Trophoblast cell (in vitro differentiated cells and primary cell): Measurements from ENCODE around the gene XRCC4.
"Not testable (repeated sequence)": the region's sequence is repeated elsewhere in the genome, so short reads cannot be mapped to it uniquely, and the experiment has no call there.

ENCODE experiments used
- DNase-seq, 2 donors: peaks; one replicate each; pipeline ENCODE4 v3.0.0-alpha.2; 2016
- H2AFZ ChIP-seq: 2 replicates; pipeline ENCODE4 v1.6.1; 2013; ENCODE audit warnings: low read length, moderate library complexity, mild to moderate bottlenecking; ENCODE audit not compliant: insufficient read depth, poor library complexity
- H2AK5ac ChIP-seq: 2 replicates; pipeline ENCODE4 v1.6.1; 2013; ENCODE audit warnings: mild to moderate bottlenecking, low read length
- H2BK120ac ChIP-seq: 2 replicates; pipeline ENCODE4 v1.6.1; 2013; ENCODE audit warnings: low read length, mild to moderate bottlenecking, moderate library complexity; ENCODE audit not compliant: insufficient read depth, poor library complexity
- H2BK12ac ChIP-seq: 2 replicates; pipeline ENCODE4 v1.6.1; 2013; ENCODE audit warnings: mild to moderate bottlenecking, low read length, moderate library complexity
- H2BK5ac ChIP-seq: 2 replicates; pipeline ENCODE4 v1.6.1; 2013; ENCODE audit warnings: low read length, low read depth, moderate library complexity, mild to moderate bottlenecking; ENCODE audit not compliant: poor library complexity
- H3K14ac ChIP-seq: 2 replicates; pipeline ENCODE4 v1.6.1; 2013; ENCODE audit warnings: mild to moderate bottlenecking, low read length
- H3K18ac ChIP-seq: 2 replicates; pipeline ENCODE4 v1.6.1; 2013; ENCODE audit warnings: mild to moderate bottlenecking, low read length
- H3K23ac ChIP-seq: 2 replicates; pipeline ENCODE4 v1.6.1; 2013; ENCODE audit warnings: low read length
- H3K27ac ChIP-seq: 2 replicates; pipeline ENCODE4 v1.5.1; 2013; ENCODE audit warnings: low read depth, mild to moderate bottlenecking, inconsistent platforms, low read length, moderate library complexity
- H3K27me3 ChIP-seq: 2 replicates; pipeline ENCODE4 v1.6.1; 2013; ENCODE audit warnings: inconsistent platforms, mild to moderate bottlenecking, low read length, moderate library complexity; ENCODE audit not compliant: insufficient read depth
- H3K36me3 ChIP-seq, 2 experiments: 1 replicate in 1 of 2; 2 replicates in 1 of 2; pipeline ENCODE4 v1.6.1; 2013; ENCODE audit warnings: low read length in 2 of 2, mild to moderate bottlenecking in 2 of 2, moderate library complexity in 1 of 2; ENCODE audit not compliant: insufficient read depth in 2 of 2, control insufficient read depth in 1 of 2
- H3K4ac ChIP-seq: 2 replicates; pipeline ENCODE4 v1.6.1; 2013; ENCODE audit warnings: low read depth, mild to moderate bottlenecking, low read length, moderate library complexity
- H3K4me1 ChIP-seq, 2 experiments: 1 replicate in 1 of 2; 2 replicates in 1 of 2; pipeline ENCODE4 v1.6.1; 2013; ENCODE audit warnings: low read length in 2 of 2, mild to moderate bottlenecking in 2 of 2, moderate library complexity in 1 of 2; ENCODE audit not compliant: insufficient read depth in 2 of 2, control insufficient read depth in 1 of 2
- H3K4me2 ChIP-seq: 2 replicates; pipeline ENCODE4 v1.6.1; 2013; ENCODE audit warnings: inconsistent platforms, mild to moderate bottlenecking, low read length, moderate library complexity
- H3K4me3 ChIP-seq: 2 replicates; pipeline ENCODE4 v1.5.1; 2013; ENCODE audit warnings: mild to moderate bottlenecking, low read depth, low read length, inconsistent platforms
- H3K79me1 ChIP-seq: one replicate; pipeline ENCODE4 v1.6.1; 2013; ENCODE audit warnings: low read length
- H3K79me2 ChIP-seq: 2 replicates; pipeline ENCODE4 v1.6.1; 2013; ENCODE audit warnings: low read length, mild to moderate bottlenecking; ENCODE audit not compliant: control insufficient read depth, insufficient read depth, poor library complexity
- H3K9ac ChIP-seq: 2 replicates; pipeline ENCODE4 v1.6.1; 2013; ENCODE audit warnings: mild to moderate bottlenecking, low read length
- H3K9me3 ChIP-seq: 2 replicates; pipeline ENCODE4 v1.6.1; 2013; ENCODE audit warnings: low read depth, mild to moderate bottlenecking, control low read depth, inconsistent platforms, low read length; ENCODE audit not compliant: insufficient read depth
- H4K12ac ChIP-seq: 2 replicates; pipeline ENCODE4 v1.6.1; 2013; ENCODE audit warnings: low read depth, mild to moderate bottlenecking, low read length, moderate library complexity
- H4K8ac ChIP-seq: 2 replicates; pipeline ENCODE4 v1.6.1; 2013; ENCODE audit warnings: low read depth, mild to moderate bottlenecking, low read length, moderate library complexity
- H4K91ac ChIP-seq: one replicate; pipeline ENCODE4 v1.6.1; 2013; ENCODE audit warnings: low read depth, mild to moderate bottlenecking, low read length, moderate library complexity
- WGBS: extraction: QIAGEN DNeasy Blood & Tissue Kit; methylation state at CpG from one replicate; pipeline ENCODE4 v1.1.7; 2013; ENCODE audit warnings: missing lambda C conversion rate; ENCODE audit not compliant: insufficient read length, insufficient coverage; ENCODE audit errors: extremely low coverage; 5-methylcytosine and 5-hydroxymethylcytosine counted together

The XRCC4 gene

DNA sequence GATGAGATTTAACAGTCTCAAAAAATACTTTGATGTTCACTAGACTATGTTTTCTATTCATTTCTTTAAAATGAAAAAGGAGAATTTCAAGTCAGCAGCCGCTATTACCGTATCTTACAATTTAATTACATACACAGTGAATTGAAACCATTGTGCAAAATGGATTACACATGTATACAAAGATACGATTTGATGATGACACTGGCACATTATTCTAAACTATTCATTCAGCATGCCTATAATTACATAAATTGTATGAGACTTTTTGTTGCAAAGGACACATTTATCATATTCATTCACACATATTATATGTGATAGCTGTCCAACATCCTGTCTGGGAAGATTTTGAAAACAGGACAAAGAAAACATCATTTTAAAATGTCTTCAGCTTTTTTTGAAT is 275.9 kb downstream of the XRCC4 start:
- DNase-seq: no peak
- Histone ChIP-seq H3K79me2 (no peaks in the 10 kb centered on the region), H2AFZ (no peak overlapping the region), H3K4ac (no peak overlapping the region), H3K79me1 (no peaks in the 10 kb centered on the region), H2BK12ac (no peak overlapping the region), H3K27me3 (no peaks in the 10 kb centered on the region), H2BK5ac (no peak overlapping the region), H3K9me3 (peaks cover 2% of the 10 kb centered on the region), H3K18ac (no peak overlapping the region), H3K27ac (no peak overlapping the region), H2BK120ac (no peak overlapping the region), H2AK5ac (no peak overlapping the region), H3K4me1 (no peaks in the 10 kb centered on the region), H4K91ac (no peak overlapping the region), H3K4me2 (no peak overlapping the region), H4K12ac (no peak overlapping the region), H3K23ac (no peak overlapping the region), H3K4me3 (no peak overlapping the region), H4K8ac (no peak overlapping the region), H3K9ac (no peak overlapping the region), H3K14ac (no peak overlapping the region), H3K36me3 (no peaks in the 10 kb centered on the region)
- WGBS: no CpG with 5 or more reads among the region's 3 CpGs

DNA sequence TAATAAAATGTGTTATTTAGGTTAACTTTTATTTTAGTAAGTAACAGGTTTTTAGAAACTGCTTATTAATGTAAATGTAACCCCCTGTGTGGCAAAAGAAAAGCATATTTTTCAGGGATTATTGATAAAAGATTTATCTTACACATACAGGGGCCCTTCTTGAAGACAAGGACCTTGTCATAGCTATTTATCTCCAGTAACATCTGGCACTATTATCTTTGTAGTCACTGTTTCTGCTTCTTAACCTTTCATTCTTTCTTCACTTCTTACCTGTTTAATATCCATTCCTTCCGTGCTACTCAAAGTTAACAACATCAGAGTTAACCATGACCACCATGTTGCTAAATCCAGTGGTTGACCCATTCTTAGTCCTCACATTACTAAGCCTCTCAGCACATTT is 276.4 kb downstream of the XRCC4 start:
- no peaks in the 10 kb centered on the region for H3K27me3 ChIP-seq
- H3K79me2 ChIP-seq: no peaks in the 10 kb centered on the region
- H3K4me2 ChIP-seq: no peak overlapping the region
- H4K91ac ChIP-seq: no peak overlapping the region
- no CpG with 5 or more reads among the region's 1 CpG for WGBS
- no peak overlapping the region for H2BK120ac ChIP-seq
- no peak overlapping the region for H2BK12ac ChIP-seq
- H4K12ac ChIP-seq: no peak overlapping the region
- no peak overlapping the region for H3K4ac ChIP-seq
- no peak overlapping the region for H3K18ac ChIP-seq
- DNase-seq: no peak
- no peak overlapping the region for H3K4me3 ChIP-seq
- no peak overlapping the region for H2AFZ ChIP-seq
- H3K9ac ChIP-seq: no peak overlapping the region
- H2BK5ac ChIP-seq: no peak overlapping the region
- no peaks in the 10 kb centered on the region for H3K36me3 ChIP-seq
- H3K79me1 ChIP-seq: no peaks in the 10 kb centered on the region
- no peaks in the 10 kb centered on the region for H3K4me1 ChIP-seq
- H3K27ac ChIP-seq: no peak overlapping the region
- H3K9me3 ChIP-seq: no peaks in the 10 kb centered on the region
- no peak overlapping the region for H2AK5ac ChIP-seq
- H3K14ac ChIP-seq: no peak overlapping the region
- no peak overlapping the region for H4K8ac ChIP-seq
- no peak overlapping the region for H3K23ac ChIP-seq

DNA sequence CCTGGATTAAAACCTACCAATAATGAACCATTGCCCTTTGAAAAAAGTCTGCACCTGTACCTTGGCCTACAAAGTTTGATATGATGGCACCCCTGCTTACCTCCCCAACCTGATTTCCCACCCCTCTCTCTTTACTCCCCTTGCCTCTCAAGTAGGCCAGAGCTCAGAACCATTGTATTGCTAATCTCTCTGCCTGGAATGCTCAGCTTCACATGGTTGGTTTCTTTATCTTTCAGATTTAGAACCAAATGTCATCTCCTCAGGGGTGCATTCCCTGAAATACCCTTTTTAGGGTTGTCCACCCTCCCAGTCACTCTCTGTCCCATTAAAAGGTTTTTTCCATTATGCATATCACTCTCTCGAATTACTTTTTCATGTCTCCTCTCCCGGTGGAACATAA is 277.6 kb downstream of the XRCC4 start:
- Histone ChIP-seq H3K9me3 (no peaks in the 10 kb centered on the region), H4K8ac (no peak overlapping the region), H4K91ac (no peak overlapping the region), H3K79me2 (no peaks in the 10 kb centered on the region), H3K9ac (no peak overlapping the region), H4K12ac (no peak overlapping the region), H3K14ac (no peak overlapping the region), H3K79me1 (no peaks in the 10 kb centered on the region), H2BK120ac (no peak overlapping the region), H3K4me1 (no peaks in the 10 kb centered on the region), H3K23ac (no peak overlapping the region), H3K27ac (no peak overlapping the region), H3K18ac (no peak overlapping the region), H3K4me2 (no peak overlapping the region), H2AK5ac (no peak overlapping the region), H2BK12ac (no peak overlapping the region), H3K27me3 (no peaks in the 10 kb centered on the region), H3K36me3 (no peaks in the 10 kb centered on the region), H3K4ac (no peak overlapping the region), H2AFZ (no peak overlapping the region), H2BK5ac (no peak overlapping the region), H3K4me3 (no peak overlapping the region)
- no peak for DNase-seq
- WGBS: no CpG with 5 or more reads among the region's 2 CpGs

DNA sequence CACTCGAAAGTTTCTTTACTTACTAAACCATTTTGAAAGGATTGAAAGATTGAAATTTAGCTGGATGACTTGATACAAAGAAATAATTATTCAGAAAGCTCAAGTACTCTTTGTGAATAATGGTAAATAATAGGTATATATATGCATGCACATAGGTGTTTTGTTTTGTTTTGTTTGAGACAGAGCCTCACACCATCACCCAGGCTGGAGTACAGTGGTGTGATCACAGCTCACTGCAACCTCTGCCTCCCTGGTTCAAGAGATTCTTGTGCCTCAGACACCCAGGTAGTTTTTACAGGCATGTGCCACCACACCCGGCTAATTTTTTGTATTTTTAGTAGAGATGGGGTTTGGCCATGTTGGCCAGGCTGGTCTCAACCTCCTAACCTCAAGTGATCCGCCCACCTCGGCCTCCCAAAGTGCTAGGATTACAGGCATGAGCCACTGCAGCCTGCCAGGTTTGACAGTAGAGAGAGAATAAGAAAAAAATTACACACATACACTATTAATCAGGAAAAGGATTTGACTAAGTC is 278.2 kb downstream of the XRCC4 start:
- WGBS: no CpG with 5 or more reads among the region's 4 CpGs
- H2AK5ac ChIP-seq, H3K27ac ChIP-seq, H3K14ac ChIP-seq, DNase-seq, H3K4me2 ChIP-seq, H3K36me3 ChIP-seq, H4K12ac ChIP-seq, H2BK120ac ChIP-seq, H4K8ac ChIP-seq, H3K9ac ChIP-seq, H3K18ac ChIP-seq, H4K91ac ChIP-seq, H3K27me3 ChIP-seq, H3K4ac ChIP-seq, H2AFZ ChIP-seq, H3K79me1 ChIP-seq, H3K23ac ChIP-seq, H3K9me3 ChIP-seq, H3K79me2 ChIP-seq, H2BK12ac ChIP-seq, H2BK5ac ChIP-seq, H3K4me1 ChIP-seq, H3K4me3 ChIP-seq: not testable (repeated sequence)
